HG03045 (cell line): Measurements from ENCODE around the gene TIGD2.
A peak's percentile ranks its signal among the peaks of the same experiment; 100 is the strongest.
"Not testable (repeated sequence)": the region's sequence is repeated elsewhere in the genome, so short reads cannot be mapped to it uniquely, and the experiment has no call there.

Experiments
- ATAC-seq: cut with Tn5 transposase; IDR thresholded peaks from one replicate; pipeline ENCODE4 v1.9.1; 2021; ENCODE audit warnings: mild to moderate bottlenecking, moderate library complexity; ENCODE audit not compliant: unreplicated experiment

TIGD2 gene

GRCh38 chr4:89119166-89119565 lies 7.8 kb downstream of the TIGD2 start:
- ATAC-seq = no peak

GRCh38 chr4:89119836-89120235 lies 8.5 kb downstream of the TIGD2 start:
- ATAC-seq = no peak

- no peak for ATAC-seq
Measured at GRCh38 chr4:89121387-89122068, 10.2 kb downstream of the TIGD2 start.

- no peak for ATAC-seq
Measured at GRCh38 chr4:89123451-89123851, 12.1 kb downstream of the TIGD2 start.

- no peak for ATAC-seq
Measured at GRCh38 chr4:89125901-89126782, 14.8 kb downstream of the TIGD2 start.

GRCh38 chr4:89129080-89129640 lies 17.8 kb downstream of the TIGD2 start:
- no peak for ATAC-seq

- no peak for ATAC-seq
Measured at GRCh38 chr4:89134775-89135319, 23.5 kb downstream of the TIGD2 start.

- no peak for ATAC-seq
Measured at GRCh38 chr4:89136525-89136924, 25.2 kb downstream of the TIGD2 start.

GRCh38 chr4:89137231-89137630 lies 25.9 kb downstream of the TIGD2 start:
- ATAC-seq = no peak

GRCh38 chr4:89137695-89138094 lies 26.4 kb downstream of the TIGD2 start:
- no peak for ATAC-seq

GRCh38 chr4:89140168-89140759 lies 28.9 kb downstream of the TIGD2 start:
- no peak for ATAC-seq

GRCh38 chr4:89142691-89143669 lies 31.6 kb downstream of the TIGD2 start:
- peak; percentile 54 for ATAC-seq

GRCh38 chr4:89144652-89145051 lies 33.3 kb downstream of the TIGD2 start:
- ATAC-seq = not testable (repeated sequence)

GRCh38 chr4:89146196-89146595 lies 34.9 kb downstream of the TIGD2 start:
- no peak for ATAC-seq

GRCh38 chr4:89152972-89153371 lies 41.6 kb downstream of the TIGD2 start:
- ATAC-seq = no peak

- no peak for ATAC-seq
Measured at GRCh38 chr4:89156174-89156914, 45.0 kb downstream of the TIGD2 start.

- ATAC-seq = no peak
Measured at GRCh38 chr4:89157488-89158024, 46.2 kb downstream of the TIGD2 start.

GRCh38 chr4:89158884-89159503 lies 47.7 kb downstream of the TIGD2 start:
- ATAC-seq = no peak

GRCh38 chr4:89160806-89161205 lies 49.5 kb downstream of the TIGD2 start:
- no peak for ATAC-seq
